ENCODE results near the gene PLET1.
A peak's percentile ranks its signal among the peaks of the same experiment; 100 is the strongest.

PLET1 gene

GRCh38 chr11:112281726-112282125 is 21.1 kb upstream of the PLET1 start:
- no peak for DNase-seq (ENCODE audit: low read depth)

GRCh38 chr11:112280268-112281126 is 19.8 kb upstream of the PLET1 start:
- peak; percentile 50 for DNase-seq (ENCODE audit: low read depth)

GRCh38 chr11:112279901-112280267 is 19.2 kb upstream of the PLET1 start:
- peak; percentile 32 for DNase-seq (ENCODE audit: low read depth)

- DNase-seq (ENCODE audit: low read depth) = no peak
Measured at GRCh38 chr11:112278803-112279202, 18.1 kb upstream of the PLET1 start.

GRCh38 chr11:112277941-112278340 is 17.3 kb upstream of the PLET1 start:
- DNase-seq (ENCODE audit: low read depth) = no peak

- no peak for DNase-seq (ENCODE audit: low read depth)
Measured at GRCh38 chr11:112277029-112277428, 16.4 kb upstream of the PLET1 start.

- no peak for DNase-seq (ENCODE audit: low read depth)
Measured at GRCh38 chr11:112274007-112274783, 13.5 kb upstream of the PLET1 start.

- no peak for DNase-seq (ENCODE audit: low read depth)
Measured at GRCh38 chr11:112273066-112273465, 12.4 kb upstream of the PLET1 start.

- DNase-seq (ENCODE audit: low read depth) = no peak
Measured at GRCh38 chr11:112271242-112271641, 10.6 kb upstream of the PLET1 start.

- DNase-seq (ENCODE audit: low read depth) = no peak
Measured at GRCh38 chr11:112270551-112271180, 10.0 kb upstream of the PLET1 start.

- no peak for DNase-seq (ENCODE audit: low read depth)
Measured at GRCh38 chr11:112269139-112269538, 8.5 kb upstream of the PLET1 start.

- DNase-seq (ENCODE audit: low read depth) = no peak
Measured at GRCh38 chr11:112268406-112268805, 7.7 kb upstream of the PLET1 start.

- no peak for DNase-seq (ENCODE audit: low read depth)
Measured at GRCh38 chr11:112267188-112267591, 6.5 kb upstream of the PLET1 start.

- no peak for DNase-seq (ENCODE audit: low read depth)
Measured at GRCh38 chr11:112266410-112266778, 5.7 kb upstream of the PLET1 start.

GRCh38 chr11:112265659-112266409 is 5.2 kb upstream of the PLET1 start:
- DNase-seq (ENCODE audit: low read depth) = no peak

GRCh38 chr11:112255067-112255720 is 5.5 kb downstream of the PLET1 start:
- DNase-seq (ENCODE audit: low read depth) = no peak

GRCh38 chr11:112253605-112254242 is 6.9 kb downstream of the PLET1 start:
- no peak for DNase-seq (ENCODE audit: low read depth)

GRCh38 chr11:112249871-112250610 is 10.6 kb downstream of the PLET1 start:
- no peak for DNase-seq (ENCODE audit: low read depth)

GRCh38 chr11:112248201-112248600 is 12.5 kb downstream of the PLET1 start:
- DNase-seq (ENCODE audit: low read depth) = no peak

GRCh38 chr11:112247201-112247600 is 13.5 kb downstream of the PLET1 start:
- DNase-seq (ENCODE audit: low read depth) = no peak
